Measurements from ENCODE around the gene ARHGAP31. TPM values are rescaled to one million over a fixed set of nuclear protein-coding genes. Genes with fewer than 3 reads are reported as not detected.
"Not testable (repeated sequence)": the region's sequence is repeated elsewhere in the genome, so short reads cannot be mapped to it uniquely, and the experiment has no call there.

The ARHGAP31 gene
- total RNA-seq, 2 donors from 2014 or later, result 11.4 to 11.8 TPM

- Mint-ChIP-seq H3K4me1 (peaks cover 30% of the 10 kb centered on the region), H3K36me3 (ENCODE audit: low read depth) (no peaks in the 10 kb centered on the region), H3K27me3 (no peaks in the 10 kb centered on the region), H3K27ac (peak overlapping the region; percentile 71), H3K4me3 (peak overlapping the region; percentile 69)
- ATAC-seq (peak; percentile 75), DNase-seq (no peak)
- no peaks in the 10 kb centered on the region for H3K9me3 ChIP-seq (ENCODE audit: control insufficient read depth, low read length, poor library complexity, severe bottlenecking)
These were observed 58.8 kb downstream of the ARHGAP31 start for GRCh38 chr3:119352863-119353527.

GRCh38 chr3:119355608-119356007, 61.4 kb downstream of the ARHGAP31 start:
- H3K9me3 ChIP-seq (ENCODE audit: control insufficient read depth, low read length, poor library complexity, severe bottlenecking); DNase-seq; H3K27me3 Mint-ChIP-seq; H3K27ac Mint-ChIP-seq; H3K36me3 Mint-ChIP-seq (ENCODE audit: low read depth); H3K4me3 Mint-ChIP-seq; ATAC-seq: not testable (repeated sequence)
- peaks cover 32% of the 10 kb centered on the region for H3K4me1 Mint-ChIP-seq

- no peaks in the 10 kb centered on the region for H3K27me3 Mint-ChIP-seq
- ATAC-seq (no peak), DNase-seq (no peak)
- H3K27ac Mint-ChIP-seq, result no peak overlapping the region
- peaks cover 24% of the 10 kb centered on the region for H3K4me1 Mint-ChIP-seq
- no peaks in the 10 kb centered on the region for H3K9me3 ChIP-seq (ENCODE audit: control insufficient read depth, low read length, poor library complexity, severe bottlenecking)
- no peak overlapping the region for H3K4me3 Mint-ChIP-seq
- H3K36me3 Mint-ChIP-seq (ENCODE audit: low read depth), result no peaks in the 10 kb centered on the region
These were observed 62.5 kb downstream of the ARHGAP31 start for GRCh38 chr3:119356646-119357045.

GRCh38 chr3:119357190-119357589, 63.0 kb downstream of the ARHGAP31 start:
- no peak overlapping the region for H3K27ac Mint-ChIP-seq
- H3K4me3 Mint-ChIP-seq, result no peak overlapping the region
- no peaks in the 10 kb centered on the region for H3K27me3 Mint-ChIP-seq
- peaks cover 18% of the 10 kb centered on the region for H3K4me1 Mint-ChIP-seq
- ATAC-seq (no peak), DNase-seq (no peak)
- no peaks in the 10 kb centered on the region for H3K36me3 Mint-ChIP-seq (ENCODE audit: low read depth)
- H3K9me3 ChIP-seq (ENCODE audit: control insufficient read depth, low read length, poor library complexity, severe bottlenecking), result no peaks in the 10 kb centered on the region

GRCh38 chr3:119359476-119360326, 65.5 kb downstream of the ARHGAP31 start:
- H3K4me1 Mint-ChIP-seq, result peaks cover 13% of the 10 kb centered on the region
- DNase-seq, result no peak
- H3K9me3 ChIP-seq (ENCODE audit: control insufficient read depth, low read length, poor library complexity, severe bottlenecking), result no peaks in the 10 kb centered on the region
- no peaks in the 10 kb centered on the region for H3K27me3 Mint-ChIP-seq
- H3K4me3 Mint-ChIP-seq, result no peak overlapping the region
- H3K36me3 Mint-ChIP-seq (ENCODE audit: low read depth), result no peaks in the 10 kb centered on the region
- no peak for ATAC-seq
- H3K27ac Mint-ChIP-seq, result peak overlapping the region; percentile 27

- ATAC-seq, result no peak
- Mint-ChIP-seq H3K27me3 (no peaks in the 10 kb centered on the region), H3K36me3 (ENCODE audit: low read depth) (no peaks in the 10 kb centered on the region), H3K4me3 (no peak overlapping the region), H3K27ac (no peak overlapping the region), H3K4me1 (peaks cover 13% of the 10 kb centered on the region)
- no peaks in the 10 kb centered on the region for H3K9me3 ChIP-seq (ENCODE audit: control insufficient read depth, low read length, poor library complexity, severe bottlenecking)
- no peak for DNase-seq
These were observed 66.7 kb downstream of the ARHGAP31 start for GRCh38 chr3:119360736-119361462.

- no peak overlapping the region for H3K27ac Mint-ChIP-seq
- no peaks in the 10 kb centered on the region for H3K9me3 ChIP-seq (ENCODE audit: control insufficient read depth, low read length, poor library complexity, severe bottlenecking)
- H3K4me3 Mint-ChIP-seq, result no peak overlapping the region
- peaks cover 12% of the 10 kb centered on the region for H3K4me1 Mint-ChIP-seq
- no peaks in the 10 kb centered on the region for H3K36me3 Mint-ChIP-seq (ENCODE audit: low read depth)
- DNase-seq, result no peak
- no peak for ATAC-seq
- no peaks in the 10 kb centered on the region for H3K27me3 Mint-ChIP-seq
These were observed 67.8 kb downstream of the ARHGAP31 start for GRCh38 chr3:119362010-119362409.

GRCh38 chr3:119362940-119363725, 69.0 kb downstream of the ARHGAP31 start:
- Mint-ChIP-seq H3K27ac (no peak overlapping the region), H3K36me3 (ENCODE audit: low read depth) (no peaks in the 10 kb centered on the region), H3K27me3 (no peaks in the 10 kb centered on the region), H3K4me1 (peaks cover 10% of the 10 kb centered on the region), H3K4me3 (no peak overlapping the region)
- no peaks in the 10 kb centered on the region for H3K9me3 ChIP-seq (ENCODE audit: control insufficient read depth, low read length, poor library complexity, severe bottlenecking)
- ATAC-seq (no peak), DNase-seq (no peak)

GRCh38 chr3:119364401-119364800, 70.2 kb downstream of the ARHGAP31 start:
- Mint-ChIP-seq H3K27ac (no peak overlapping the region), H3K27me3 (no peaks in the 10 kb centered on the region), H3K36me3 (ENCODE audit: low read depth) (peaks cover 4% of the 10 kb centered on the region), H3K4me3 (no peak overlapping the region), H3K4me1 (peaks cover 13% of the 10 kb centered on the region)
- DNase-seq (no peak), ATAC-seq (no peak)
- H3K9me3 ChIP-seq (ENCODE audit: control insufficient read depth, low read length, poor library complexity, severe bottlenecking), result no peaks in the 10 kb centered on the region

- peaks cover 4% of the 10 kb centered on the region for H3K36me3 Mint-ChIP-seq (ENCODE audit: low read depth)
- H3K4me1 Mint-ChIP-seq, result peaks cover 8% of the 10 kb centered on the region
- DNase-seq, result no peak
- no peak overlapping the region for H3K27ac Mint-ChIP-seq
- H3K9me3 ChIP-seq (ENCODE audit: control insufficient read depth, low read length, poor library complexity, severe bottlenecking), result no peaks in the 10 kb centered on the region
- no peak overlapping the region for H3K4me3 Mint-ChIP-seq
- ATAC-seq, result no peak
- no peaks in the 10 kb centered on the region for H3K27me3 Mint-ChIP-seq
These were observed 71.2 kb downstream of the ARHGAP31 start for GRCh38 chr3:119365418-119365817.

- no peaks in the 10 kb centered on the region for H3K9me3 ChIP-seq (ENCODE audit: control insufficient read depth, low read length, poor library complexity, severe bottlenecking)
- H3K36me3 Mint-ChIP-seq (ENCODE audit: low read depth), result peaks cover 4% of the 10 kb centered on the region
- no peak for DNase-seq
- no peaks in the 10 kb centered on the region for H3K27me3 Mint-ChIP-seq
- ATAC-seq, result no peak
- no peak overlapping the region for H3K4me3 Mint-ChIP-seq
- H3K27ac Mint-ChIP-seq, result no peak overlapping the region
- peaks cover 8% of the 10 kb centered on the region for H3K4me1 Mint-ChIP-seq
These were observed 72.8 kb downstream of the ARHGAP31 start for GRCh38 chr3:119367000-119367399.

GRCh38 chr3:119368298-119368697, 74.1 kb downstream of the ARHGAP31 start:
- DNase-seq (no peak), ATAC-seq (no peak)
- no peaks in the 10 kb centered on the region for H3K9me3 ChIP-seq (ENCODE audit: control insufficient read depth, low read length, poor library complexity, severe bottlenecking)
- Mint-ChIP-seq H3K27ac (no peak overlapping the region), H3K4me3 (no peak overlapping the region), H3K4me1 (peaks cover 5% of the 10 kb centered on the region), H3K27me3 (no peaks in the 10 kb centered on the region), H3K36me3 (ENCODE audit: low read depth) (peaks cover 4% of the 10 kb centered on the region)

GRCh38 chr3:119371786-119372185, 77.6 kb downstream of the ARHGAP31 start:
- not testable (repeated sequence) for H3K4me3 Mint-ChIP-seq; ATAC-seq; H3K27me3 Mint-ChIP-seq; H3K27ac Mint-ChIP-seq; H3K9me3 ChIP-seq (ENCODE audit: control insufficient read depth, low read length, poor library complexity, severe bottlenecking); H3K36me3 Mint-ChIP-seq (ENCODE audit: low read depth); DNase-seq; H3K4me1 Mint-ChIP-seq
